ENCODE data around the gene HCN3. TPM values are rescaled to one million over a fixed set of nuclear protein-coding genes. Genes with fewer than 3 reads are reported as not detected.

HCN3 gene
- total and polyA plus RNA-seq, 2 of the 13 experiments (the other 11 are each of a cell fraction or from before 2014, with no cell fraction given), result 2.4 to 10.2 TPM

- TF ChIP-seq ZBTB44 (CRISPR knock-in tag; IDR thresholded peaks at IDR 0.05), result no peak
- peak; percentile 84; the same call in 1 of the 2 replicates for TF ChIP-seq KAT7 (CRISPR knock-in tag; IDR thresholded peaks at IDR 0.05; ENCODE audit: borderline replicate concordance)
- TF ChIP-seq ZNF101 (CRISPR knock-in tag; IDR thresholded peaks at IDR 0.05; ENCODE audit: borderline replicate concordance, low read depth), result no peak
- no peak for TF ChIP-seq ZNF703 (CRISPR knock-in tag; IDR thresholded peaks at IDR 0.05; ENCODE audit: borderline replicate concordance)
- TF ChIP-seq ZNF788 (CRISPR knock-in tag; IDR thresholded peaks at IDR 0.05; ENCODE audit: borderline replicate concordance), result peak; percentile 68; the same call in 1 of the 2 replicates
- peak; percentile 53 for TF ChIP-seq PITX1 (CRISPR knock-in tag; IDR thresholded peaks at IDR 0.05)
- TF ChIP-seq SP4 (CRISPR knock-in tag; IDR thresholded peaks at IDR 0.05), result peak; percentile 71; the same call in 1 of the 2 replicates
- TF ChIP-seq IRX3 (CRISPR knock-in tag; IDR thresholded peaks at IDR 0.05; ENCODE audit: borderline replicate concordance, low read depth), result peak; percentile 87; the same call in 1 of the 2 replicates
- TF ChIP-seq ZNF777 (CRISPR knock-in tag; IDR thresholded peaks at IDR 0.05), result 0 out of 2 replicates have a peak, but pooled peaks have one; percentile 22
- peak; percentile 83 to 91 for TF ChIP-seq POLR2A (IDR thresholded peaks at IDR 0.05; ENCODE audit: insufficient read depth in 1 of 2, low read depth in 2 of 2, low read length in 2 of 2)
- no peak for TF ChIP-seq PBX2 (CRISPR knock-in tag; IDR thresholded peaks at IDR 0.05)
- TF ChIP-seq ZNF362 (CRISPR knock-in tag; IDR thresholded peaks at IDR 0.05; ENCODE audit: borderline replicate concordance), result peak; percentile 37; the same call in 1 of the 2 replicates
- TF ChIP-seq ZNF318 (CRISPR knock-in tag; IDR thresholded peaks at IDR 0.05), result no peak
- peak; percentile 87; the same call in 1 of the 2 replicates for TF ChIP-seq ZNF761 (CRISPR knock-in tag; conservative IDR thresholded peaks at IDR 0.05)
- TF ChIP-seq MXI1 (IDR thresholded peaks at IDR 0.05; ENCODE audit: borderline replicate concordance, low read depth, low read length), result peak; percentile 92; the same call in 2 of the 3 replicates
- no peak for TF ChIP-seq NBN (conservative IDR thresholded peaks at IDR 0.05)
These were observed 15.2 kb upstream of the HCN3 start, which contains the start of gene SCAMP3 (continued) for GRCh38 chr1:155261852-155262673.
